Esophagus muscularis mucosa (tissue), 4 donors: ENCODE data around the gene MTCL1.

Source experiments
- EP300 ChIP-seq: sonication (generic); formaldehyde crosslinking; IDR thresholded peaks from one replicate; pipeline ENCODE4 v1.6.1; 2017; ENCODE audit warnings: antibody characterized with exemption
- POLR2A ChIP-seq: fragments of 450-650 bp; IDR thresholded peaks from one replicate; pipeline ENCODE4 v1.6.1; 2017; ENCODE audit warnings: antibody characterized with exemption, moderate library complexity, mild to moderate bottlenecking, low read depth
- POLR2AphosphoS5 ChIP-seq, 2 donors: sonication (generic); formaldehyde crosslinking; IDR thresholded peaks; one replicate each; pipeline ENCODE4 v1.6.1; 2017; ENCODE audit warnings: antibody characterized with exemption in 2 of 2
- TF ChIP-seq, protein P1 (sequence below), 3 experiments: fragments of 200-600 bp in 2 of 3; fragments of 450-650 bp in 1 of 3; sonication (generic) in 2 of 3; IDR thresholded peaks; one replicate each; pipeline ENCODE4 v1.5.1; 2017 to 2019; ENCODE audit warnings: antibody characterized with exemption in 3 of 3, mild to moderate bottlenecking in 2 of 3, moderate library complexity in 1 of 3

- TF ChIP-seq EP300 (no peak), POLR2A (no peak), POLR2AphosphoS5 (IDR thresholded peaks at IDR 0.05) (no peak)
- TF ChIP-seq, protein P1, sequence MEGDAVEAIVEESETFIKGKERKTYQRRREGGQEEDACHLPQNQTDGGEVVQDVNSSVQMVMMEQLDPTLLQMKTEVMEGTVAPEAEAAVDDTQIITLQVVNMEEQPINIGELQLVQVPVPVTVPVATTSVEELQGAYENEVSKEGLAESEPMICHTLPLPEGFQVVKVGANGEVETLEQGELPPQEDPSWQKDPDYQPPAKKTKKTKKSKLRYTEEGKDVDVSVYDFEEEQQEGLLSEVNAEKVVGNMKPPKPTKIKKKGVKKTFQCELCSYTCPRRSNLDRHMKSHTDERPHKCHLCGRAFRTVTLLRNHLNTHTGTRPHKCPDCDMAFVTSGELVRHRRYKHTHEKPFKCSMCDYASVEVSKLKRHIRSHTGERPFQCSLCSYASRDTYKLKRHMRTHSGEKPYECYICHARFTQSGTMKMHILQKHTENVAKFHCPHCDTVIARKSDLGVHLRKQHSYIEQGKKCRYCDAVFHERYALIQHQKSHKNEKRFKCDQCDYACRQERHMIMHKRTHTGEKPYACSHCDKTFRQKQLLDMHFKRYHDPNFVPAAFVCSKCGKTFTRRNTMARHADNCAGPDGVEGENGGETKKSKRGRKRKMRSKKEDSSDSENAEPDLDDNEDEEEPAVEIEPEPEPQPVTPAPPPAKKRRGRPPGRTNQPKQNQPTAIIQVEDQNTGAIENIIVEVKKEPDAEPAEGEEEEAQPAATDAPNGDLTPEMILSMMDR (IDR thresholded peaks at IDR 0.05) = no peak
These were observed 36.2 kb downstream of the MTCL1 start for GRCh38 chr18:8741532-8741931.
